ENCODE data around the gene EFHD2. TPM values are rescaled to one million over a fixed set of nuclear protein-coding genes. Genes with fewer than 3 reads are reported as not detected.

EFHD2 gene
- total RNA-seq, 1 experiment from 2014 or later: 48.5 TPM

GRCh38 chr1:15402809-15403450, 6.8 kb upstream of the EFHD2 start:
- TF ChIP-seq CTCF (IDR thresholded peaks at IDR 0.05; ENCODE audit: unreplicated experiment): no peak
- Mint-ChIP-seq H3K27ac (ENCODE audit: low read depth, unreplicated experiment) (no peak overlapping the region), H3K27me3 (ENCODE audit: insufficient read depth, unreplicated experiment) (no peaks in the 10 kb centered on the region), H3K4me3 (ENCODE audit: unreplicated experiment) (no peak overlapping the region), H3K4me1 (ENCODE audit: insufficient read depth, unreplicated experiment) (peaks cover 27% of the 10 kb centered on the region), H3K36me3 (ENCODE audit: insufficient read depth, unreplicated experiment) (no peaks in the 10 kb centered on the region), H3K9me3 (ENCODE audit: unreplicated experiment) (no peaks in the 10 kb centered on the region)
- no TSS peak for BruUV-seq (replicated peaks)
- POLR2A ChIA-PET: no interaction called here
- DNase-seq (ENCODE audit: unreplicated experiment): no peak
- intact Hi-C loops (cut with micrococcal nuclease): no loop called here
- CTCF ChIA-PET: interaction anchor here (1.1 to 1.7 kb wide), 2 partner anchors 28 to 79 kb away, joined by 3 to 4 read pairs; no protein-coding TSS in a partner anchor

- H3K27me3 Mint-ChIP-seq (ENCODE audit: insufficient read depth, unreplicated experiment): no peaks in the 10 kb centered on the region
- no peak overlapping the region for H3K4me3 Mint-ChIP-seq (ENCODE audit: unreplicated experiment)
- H3K36me3 Mint-ChIP-seq (ENCODE audit: insufficient read depth, unreplicated experiment): no peaks in the 10 kb centered on the region
- H3K9me3 Mint-ChIP-seq (ENCODE audit: unreplicated experiment): no peaks in the 10 kb centered on the region
- no peak overlapping the region for H3K27ac Mint-ChIP-seq (ENCODE audit: low read depth, unreplicated experiment)
- POLR2A ChIA-PET: interaction anchor here (0.6 kb wide), 1 partner anchor 65 kb away, joined by 3 read pairs; no protein-coding TSS in a partner anchor
- no peak for TF ChIP-seq CTCF (IDR thresholded peaks at IDR 0.05; ENCODE audit: unreplicated experiment)
- CTCF ChIA-PET: interaction anchor here (0.7 to 2.7 kb wide), 4 partner anchors 9 to 80 kb away, joined by 3 to 11 read pairs (median 4); no protein-coding TSS in a partner anchor
- intact Hi-C loops (cut with micrococcal nuclease): no loop called here
- H3K4me1 Mint-ChIP-seq (ENCODE audit: insufficient read depth, unreplicated experiment): peaks cover 27% of the 10 kb centered on the region
- no TSS peak for BruUV-seq (replicated peaks)
- DNase-seq (ENCODE audit: unreplicated experiment): no peak
Observed at GRCh38 chr1:15403962-15404580, 5.6 kb upstream of the EFHD2 start.

- no peak for TF ChIP-seq CTCF (IDR thresholded peaks at IDR 0.05; ENCODE audit: unreplicated experiment)
- H3K4me1 Mint-ChIP-seq (ENCODE audit: insufficient read depth, unreplicated experiment): peaks cover 27% of the 10 kb centered on the region
Observed at GRCh38 chr1:15405106-15405850, 4.4 kb upstream of the EFHD2 start.

More at GRCh38 chr1:15405106-15405850, 4.4 kb upstream of the EFHD2 start:
- no peak overlapping the region for H3K27ac Mint-ChIP-seq (ENCODE audit: low read depth, unreplicated experiment)
- no peak for DNase-seq (ENCODE audit: unreplicated experiment)
- H3K27me3 Mint-ChIP-seq (ENCODE audit: insufficient read depth, unreplicated experiment): no peaks in the 10 kb centered on the region
- POLR2A ChIA-PET: interaction anchor here (1.9 kb wide), 1 partner anchor 63 kb away, joined by 7 read pairs; no protein-coding TSS in a partner anchor
- no TSS peak for BruUV-seq (replicated peaks)
- no peaks in the 10 kb centered on the region for H3K9me3 Mint-ChIP-seq (ENCODE audit: unreplicated experiment)
- intact Hi-C loops (cut with micrococcal nuclease): no loop called here
- no peak overlapping the region for H3K4me3 Mint-ChIP-seq (ENCODE audit: unreplicated experiment)
- no peaks in the 10 kb centered on the region for H3K36me3 Mint-ChIP-seq (ENCODE audit: insufficient read depth, unreplicated experiment)
- CTCF ChIA-PET: interaction anchor here (0.7 to 4.4 kb wide), 3 partner anchors 26 to 81 kb away, joined by 3 to 11 read pairs (median 11); no protein-coding TSS in a partner anchor

Measured in MCF 10A (cell line).